GM10248 (cell line): Measurements from ENCODE around the gene ZMYM5.
A peak's percentile ranks its signal among the peaks of the same experiment; 100 is the strongest.

Source experiments
- CTCF ChIA-PET: fragments of 300-600 bp; sonication (Branson Sonifier 250); formaldehyde crosslinking; extraction: SDS; loops from one replicate; lab custom pipeline; 2021; ENCODE audit warnings: antibody characterized with exemption; lab: Yijun Ruan, JAX
- POLR2A ChIA-PET: fragments of 350-650 bp; sonication (Branson Sonifier 250); formaldehyde crosslinking; extraction: SDS; loops from one replicate; lab custom pipeline; 2020; ENCODE audit warnings: antibody characterized with exemption; lab: Yijun Ruan, JAX
- DNase-seq: peaks from one replicate; pipeline ENCODE4 v3.0.0; 2012; ENCODE audit errors: extremely low spot score
- CTCF ChIP-seq: IDR thresholded peaks from 2 replicates; pipeline ENCODE4 v1.5.1; 2012; ENCODE audit warnings: mild to moderate bottlenecking, low read depth; ENCODE audit errors: extremely low read depth, missing control alignments, control extremely low read depth

ZMYM5 gene

GRCh38 chr13:19882231-19882630 is 18.8 kb upstream of the ZMYM5 start:
- CTCF ChIA-PET = no interaction called here
- DNase-seq = no peak
- POLR2A ChIA-PET = no interaction called here
- TF ChIP-seq CTCF = no peak

- CTCF ChIA-PET = no interaction called here
- no peak for TF ChIP-seq CTCF
- POLR2A ChIA-PET = no interaction called here
- DNase-seq = no peak
Observed at GRCh38 chr13:19881641-19882040, 18.2 kb upstream of the ZMYM5 start.

GRCh38 chr13:19864746-19865309 is 1.4 kb upstream of the ZMYM5 start:
- ChIA-PET POLR2A (interaction anchor here (0.5 kb wide), 1 partner anchor 1354 kb away, joined by 7 read pairs; no protein-coding TSS in a partner anchor), CTCF (interaction anchor here (0.8 to 4.0 kb wide), 7 partner anchors 12 to 85 kb away, joined by 3 to 39 read pairs (median 5); no protein-coding TSS in a partner anchor)
- peak; percentile 55 for DNase-seq
- peak; percentile 48 for TF ChIP-seq CTCF

- no peak for TF ChIP-seq CTCF
- peak; percentile 66 for DNase-seq
- POLR2A ChIA-PET = interaction anchor here (0.5 to 1.3 kb wide), 3 partner anchors 12 to 1355 kb away, joined by 3 to 7 read pairs (median 3); no protein-coding TSS in a partner anchor
- CTCF ChIA-PET = interaction anchor here (0.6 to 4.0 kb wide), 10 partner anchors 12 to 318 kb away, joined by 3 to 39 read pairs (median 4); no protein-coding TSS in a partner anchor
Observed at GRCh38 chr13:19864024-19864745, 736 bp upstream of the ZMYM5 start.

- CTCF ChIA-PET = interaction anchor here (1.1 to 4.0 kb wide), 6 partner anchors 12 to 320 kb away, joined by 3 to 39 read pairs (median 7); no protein-coding TSS in a partner anchor
- TF ChIP-seq CTCF = no peak
- peak; percentile 43 for DNase-seq
- POLR2A ChIA-PET = interaction anchor here (0.5 to 0.6 kb wide), 2 partner anchors 19 to 62 kb away, joined by 3 to 4 read pairs; no protein-coding TSS in a partner anchor
Observed at GRCh38 chr13:19862481-19863313, 752 bp downstream of the ZMYM5 start.

GRCh38 chr13:19861762-19862161 is 1.7 kb downstream of the ZMYM5 start:
- POLR2A ChIA-PET = no interaction called here
- CTCF ChIA-PET = interaction anchor here (0.8 to 2.0 kb wide), 6 partner anchors 11 to 123 kb away, joined by 3 to 10 read pairs (median 3); no protein-coding TSS in a partner anchor
- TF ChIP-seq CTCF = no peak
- no peak for DNase-seq
